GM12865 (cell line): ENCODE measurements around the gene SRPK1.
"Not testable (repeated sequence)": the region's sequence is repeated elsewhere in the genome, so short reads cannot be mapped to it uniquely, and the experiment has no call there.

Experiments used
- DNase-seq: peaks from one replicate; pipeline ENCODE4 v3.0.0; 2010; ENCODE audit warnings: low read depth
- H3K4me3 ChIP-seq: 2 replicates; pipeline ENCODE4 v1.5.1; 2011; ENCODE audit warnings: mild to moderate bottlenecking, low read depth, low read length, control low read depth
- TF ChIP-seq, protein P1 (sequence below): IDR thresholded peaks from 2 replicates; pipeline ENCODE4 v1.5.1; 2011; ENCODE audit warnings: low read length, control low read depth, low read depth, inconsistent platforms; ENCODE audit not compliant: insufficient read depth; ENCODE audit errors: missing control alignments

The SRPK1 gene

DNA sequence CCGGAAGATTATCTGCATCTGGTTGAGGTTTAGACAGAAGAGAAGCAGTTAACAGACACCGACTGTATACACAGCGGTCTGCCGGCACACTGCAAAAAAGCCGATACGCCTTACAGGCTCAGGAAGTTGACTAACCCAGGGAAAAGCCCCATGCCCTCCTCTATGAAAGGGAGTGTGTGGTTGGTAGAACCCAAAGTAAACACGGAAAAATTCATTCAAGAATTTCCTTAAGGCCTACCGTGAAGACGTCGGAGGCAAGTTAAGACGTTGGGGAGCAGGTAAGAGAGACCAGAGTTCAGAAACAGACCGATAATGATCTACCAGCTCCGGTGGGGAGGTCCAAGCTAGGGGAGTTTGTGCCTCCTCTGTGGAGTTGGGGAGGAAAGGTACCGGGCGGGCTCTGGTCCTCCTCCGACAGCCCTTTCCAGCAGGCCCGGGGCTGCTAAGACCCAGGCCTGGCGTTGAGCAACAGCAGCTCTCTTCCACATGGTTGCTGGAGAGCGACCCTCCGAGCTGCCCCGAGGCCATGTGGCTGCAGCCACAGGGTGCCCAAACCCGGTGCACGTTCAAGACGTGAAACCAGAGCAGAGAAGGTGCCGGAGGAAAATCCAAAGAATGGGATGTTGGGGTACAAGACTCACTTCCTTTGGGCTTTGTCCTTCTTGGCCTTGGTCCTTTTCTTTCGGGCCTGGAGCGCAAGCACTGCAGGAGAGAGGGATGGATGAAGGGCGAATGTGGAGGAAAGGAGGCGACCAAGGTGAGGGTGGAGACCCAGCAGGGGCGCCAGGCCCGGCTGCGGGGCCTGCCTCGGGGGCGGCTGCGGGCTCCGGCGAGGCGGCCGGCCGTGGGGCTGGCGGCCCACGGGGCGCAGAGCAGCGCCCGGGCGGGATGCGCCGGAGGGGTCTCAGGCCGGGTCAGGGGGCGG lies 809 bp downstream of the SRPK1 start:
- peak; percentile 57 for DNase-seq
- TF ChIP-seq, protein P1, sequence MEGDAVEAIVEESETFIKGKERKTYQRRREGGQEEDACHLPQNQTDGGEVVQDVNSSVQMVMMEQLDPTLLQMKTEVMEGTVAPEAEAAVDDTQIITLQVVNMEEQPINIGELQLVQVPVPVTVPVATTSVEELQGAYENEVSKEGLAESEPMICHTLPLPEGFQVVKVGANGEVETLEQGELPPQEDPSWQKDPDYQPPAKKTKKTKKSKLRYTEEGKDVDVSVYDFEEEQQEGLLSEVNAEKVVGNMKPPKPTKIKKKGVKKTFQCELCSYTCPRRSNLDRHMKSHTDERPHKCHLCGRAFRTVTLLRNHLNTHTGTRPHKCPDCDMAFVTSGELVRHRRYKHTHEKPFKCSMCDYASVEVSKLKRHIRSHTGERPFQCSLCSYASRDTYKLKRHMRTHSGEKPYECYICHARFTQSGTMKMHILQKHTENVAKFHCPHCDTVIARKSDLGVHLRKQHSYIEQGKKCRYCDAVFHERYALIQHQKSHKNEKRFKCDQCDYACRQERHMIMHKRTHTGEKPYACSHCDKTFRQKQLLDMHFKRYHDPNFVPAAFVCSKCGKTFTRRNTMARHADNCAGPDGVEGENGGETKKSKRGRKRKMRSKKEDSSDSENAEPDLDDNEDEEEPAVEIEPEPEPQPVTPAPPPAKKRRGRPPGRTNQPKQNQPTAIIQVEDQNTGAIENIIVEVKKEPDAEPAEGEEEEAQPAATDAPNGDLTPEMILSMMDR: no peak
- peak overlapping the region; percentile 98 for H3K4me3 ChIP-seq

- peak overlapping the region; percentile 98 for H3K4me3 ChIP-seq
- TF ChIP-seq, protein P1: no peak
- DNase-seq: peak; percentile 16
Observed at GRCh38 chr6:35919085-35919826, 1.6 kb downstream of the SRPK1 start.

DNA sequence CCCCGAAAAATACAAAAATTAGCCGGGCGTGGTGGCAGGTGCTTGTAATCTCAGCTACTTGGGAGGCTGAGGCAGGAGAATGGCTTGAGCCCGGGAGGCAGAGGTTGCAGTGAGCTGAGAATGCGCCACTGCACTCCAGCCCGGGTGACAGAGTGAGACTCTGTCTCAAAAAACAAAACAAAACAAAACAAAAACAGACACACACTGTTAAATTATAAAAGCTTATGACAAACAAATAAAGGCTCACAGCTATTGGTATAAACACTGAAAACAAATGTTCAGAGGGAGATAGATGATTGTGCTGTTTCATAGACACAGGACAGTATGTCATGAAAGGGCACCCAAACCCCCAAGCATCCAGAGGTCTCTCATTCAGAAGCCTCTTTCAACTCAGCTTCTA lies 4.0 kb downstream of the SRPK1 start:
- DNase-seq, H3K4me3 ChIP-seq: not testable (repeated sequence)

GRCh38 chr6:35916056-35916455 lies 4.8 kb downstream of the SRPK1 start:
- DNase-seq: no peak
- H3K4me3 ChIP-seq: no peak overlapping the region
- TF ChIP-seq, protein P1: no peak

- no peak overlapping the region for H3K4me3 ChIP-seq
- DNase-seq: no peak
- TF ChIP-seq, protein P1: no peak
Observed at GRCh38 chr6:35914536-35914935, 6.4 kb downstream of the SRPK1 start.

GRCh38 chr6:35911871-35912653 lies 8.8 kb downstream of the SRPK1 start:
- no peak overlapping the region for H3K4me3 ChIP-seq
- DNase-seq: no peak
- TF ChIP-seq, protein P1: no peak

- not testable (repeated sequence) for DNase-seq
Observed at GRCh38 chr6:35909571-35909970, 11.3 kb downstream of the SRPK1 start.

GRCh38 chr6:35908753-35909401 lies 12.0 kb downstream of the SRPK1 start:
- not testable (repeated sequence) for DNase-seq, H3K4me3 ChIP-seq

More at GRCh38 chr6:35909571-35909970, 11.3 kb downstream of the SRPK1 start:
- not testable (repeated sequence) for H3K4me3 ChIP-seq
